ENCODE data around the gene UFSP1.

DNA sequence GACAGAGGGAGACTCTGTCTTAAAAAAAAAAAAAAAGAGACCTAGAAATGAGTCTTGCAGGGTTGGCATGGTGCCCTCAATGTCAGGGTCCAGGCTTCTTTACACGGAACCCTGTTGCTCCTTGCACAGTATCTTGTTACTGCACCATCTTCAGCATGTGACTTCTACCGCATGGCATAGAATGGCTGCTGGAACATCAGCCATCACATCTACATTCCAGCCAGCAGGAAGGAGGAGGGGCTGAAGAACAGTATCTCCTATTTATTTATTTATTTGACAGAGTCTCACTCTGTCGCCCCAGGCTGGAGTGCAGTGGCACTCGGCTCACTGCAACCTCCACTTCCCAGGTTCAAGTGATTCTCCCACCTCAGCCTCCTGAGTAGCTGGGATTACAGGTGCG lies 9.9 kb upstream of the UFSP1 start:
- TF ChIP-seq, protein P1, sequence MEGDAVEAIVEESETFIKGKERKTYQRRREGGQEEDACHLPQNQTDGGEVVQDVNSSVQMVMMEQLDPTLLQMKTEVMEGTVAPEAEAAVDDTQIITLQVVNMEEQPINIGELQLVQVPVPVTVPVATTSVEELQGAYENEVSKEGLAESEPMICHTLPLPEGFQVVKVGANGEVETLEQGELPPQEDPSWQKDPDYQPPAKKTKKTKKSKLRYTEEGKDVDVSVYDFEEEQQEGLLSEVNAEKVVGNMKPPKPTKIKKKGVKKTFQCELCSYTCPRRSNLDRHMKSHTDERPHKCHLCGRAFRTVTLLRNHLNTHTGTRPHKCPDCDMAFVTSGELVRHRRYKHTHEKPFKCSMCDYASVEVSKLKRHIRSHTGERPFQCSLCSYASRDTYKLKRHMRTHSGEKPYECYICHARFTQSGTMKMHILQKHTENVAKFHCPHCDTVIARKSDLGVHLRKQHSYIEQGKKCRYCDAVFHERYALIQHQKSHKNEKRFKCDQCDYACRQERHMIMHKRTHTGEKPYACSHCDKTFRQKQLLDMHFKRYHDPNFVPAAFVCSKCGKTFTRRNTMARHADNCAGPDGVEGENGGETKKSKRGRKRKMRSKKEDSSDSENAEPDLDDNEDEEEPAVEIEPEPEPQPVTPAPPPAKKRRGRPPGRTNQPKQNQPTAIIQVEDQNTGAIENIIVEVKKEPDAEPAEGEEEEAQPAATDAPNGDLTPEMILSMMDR (IDR thresholded peaks at IDR 0.05) = no peak
- no peak for TF ChIP-seq POLR2A (IDR thresholded peaks at IDR 0.05)
